H9 (cell line): ENCODE results near the gene TFAP2D. TPM values are rescaled to one million over a fixed set of nuclear protein-coding genes. Genes with fewer than 3 reads are reported as not detected.

Source experiments
- DNase-seq: peaks from one replicate; pipeline ENCODE4 v3.0.0-alpha.2; 2017
- H2AFZ ChIP-seq: one replicate; pipeline ENCODE4 v1.6.1; 2013; ENCODE audit warnings: mild to moderate bottlenecking, low read length, control low read depth, moderate library complexity
- H2AK5ac ChIP-seq: 2 replicates; pipeline ENCODE4 v1.6.1; 2013; ENCODE audit warnings: low read length, control low read depth, mixed read lengths; ENCODE audit not compliant: insufficient read length
- H2BK120ac ChIP-seq: one replicate; pipeline ENCODE4 v1.6.1; 2013; ENCODE audit warnings: low read depth, mild to moderate bottlenecking, low read length, control low read depth, inconsistent platforms; ENCODE audit not compliant: poor library complexity, severe bottlenecking
- H2BK12ac ChIP-seq: 2 replicates; pipeline ENCODE4 v1.6.1; 2013; ENCODE audit warnings: low read length, control low read depth, mixed read lengths, low read depth; ENCODE audit not compliant: insufficient read length
- H2BK15ac ChIP-seq: 2 replicates; pipeline ENCODE4 v1.6.1; 2013; ENCODE audit warnings: low read depth, low read length, control low read depth
- H2BK20ac ChIP-seq: one replicate; pipeline ENCODE4 v1.6.1; 2013; ENCODE audit warnings: low read depth, mild to moderate bottlenecking, low read length, control low read depth, inconsistent platforms; ENCODE audit not compliant: poor library complexity, severe bottlenecking
- H2BK5ac ChIP-seq: 2 replicates; pipeline ENCODE4 v1.6.1; 2013; ENCODE audit warnings: low read length, control low read depth, mixed read lengths; ENCODE audit not compliant: insufficient read length
- H3K14ac ChIP-seq: 2 replicates; pipeline ENCODE4 v1.6.1; 2013; ENCODE audit warnings: low read length, control low read depth; ENCODE audit not compliant: insufficient read depth
- H3K18ac ChIP-seq: 2 replicates; pipeline ENCODE4 v1.6.1; 2013; ENCODE audit warnings: low read depth, mild to moderate bottlenecking, mixed read lengths, low read length, control low read depth; ENCODE audit not compliant: insufficient read length
- H3K23ac ChIP-seq: 2 replicates; pipeline ENCODE4 v1.6.1; 2013; ENCODE audit warnings: low read length, control low read depth, mixed read lengths, low read depth; ENCODE audit not compliant: insufficient read length
- H3K23me2 ChIP-seq: 2 replicates; pipeline ENCODE4 v1.6.1; 2013; ENCODE audit warnings: low read depth, mild to moderate bottlenecking, mixed read lengths, low read length, control low read depth; ENCODE audit not compliant: insufficient read length, poor library complexity, severe bottlenecking
- H3K27ac ChIP-seq: 2 replicates; pipeline ENCODE4 v1.5.1; 2013; ENCODE audit warnings: low read length, control low read depth, mixed read lengths, low read depth; ENCODE audit not compliant: insufficient read length
- H3K27me3 ChIP-seq: 2 replicates; pipeline ENCODE4 v1.6.1; 2013; ENCODE audit warnings: low read length, control low read depth, inconsistent platforms; ENCODE audit not compliant: insufficient read depth
- H3K4ac ChIP-seq: 2 replicates; pipeline ENCODE4 v1.6.1; 2013; ENCODE audit warnings: low read depth, mild to moderate bottlenecking, control low read depth, inconsistent platforms, low read length, moderate library complexity
- H3K4me1 ChIP-seq: 2 replicates; pipeline ENCODE4 v1.6.1; 2013; ENCODE audit warnings: low read length, control low read depth, inconsistent platforms; ENCODE audit not compliant: insufficient read depth
- H3K4me2 ChIP-seq: 2 replicates; pipeline ENCODE4 v1.6.1; 2013; ENCODE audit warnings: low read length, control low read depth, mixed read lengths; ENCODE audit not compliant: insufficient read length, insufficient read depth
- H3K56ac ChIP-seq: 2 replicates; pipeline ENCODE4 v1.6.1; 2013; ENCODE audit warnings: low read depth, mild to moderate bottlenecking, mixed read lengths, low read length, control low read depth; ENCODE audit not compliant: insufficient read length
- H3K79me1 ChIP-seq: 2 replicates; pipeline ENCODE4 v1.6.1; 2013; ENCODE audit warnings: low read depth, mild to moderate bottlenecking, moderate library complexity, low read length, control low read depth, inconsistent platforms; ENCODE audit not compliant: insufficient read depth, poor library complexity, severe bottlenecking
- H3K79me2 ChIP-seq: 2 replicates; pipeline ENCODE4 v1.6.1; 2013; ENCODE audit warnings: low read length, control low read depth, inconsistent platforms; ENCODE audit not compliant: insufficient read depth
- H3K9ac ChIP-seq: 2 replicates; pipeline ENCODE4 v1.6.1; 2013; ENCODE audit warnings: low read length, control low read depth, mixed read lengths; ENCODE audit not compliant: insufficient read length; ENCODE audit errors: extremely low read depth
- H3K9me3 ChIP-seq: one replicate; pipeline ENCODE4 v1.6.1; 2013; ENCODE audit warnings: low read depth, low read length, inconsistent platforms; ENCODE audit not compliant: control insufficient read depth
- H3T11ph ChIP-seq: one replicate; pipeline ENCODE4 v1.6.1; 2013; ENCODE audit warnings: mild to moderate bottlenecking, low read length, control low read depth, inconsistent platforms
- H4K20me1 ChIP-seq: one replicate; pipeline ENCODE4 v1.6.1; 2013; ENCODE audit not compliant: control insufficient read depth, insufficient read length, insufficient read depth
- H4K5ac ChIP-seq: 2 replicates; pipeline ENCODE4 v1.6.1; 2013; ENCODE audit warnings: low read depth, mild to moderate bottlenecking, mixed read lengths, low read length, control low read depth; ENCODE audit not compliant: insufficient read length
- H4K8ac ChIP-seq: replicated peaks from 2 replicates; pipeline ENCODE4 v1.6.1; 2013; ENCODE audit warnings: low read length, control low read depth, mixed read lengths, low read depth; ENCODE audit not compliant: insufficient read length
- H4K91ac ChIP-seq: 2 replicates; pipeline ENCODE4 v1.6.1; 2013; ENCODE audit warnings: low read depth, mild to moderate bottlenecking, moderate library complexity, mixed read lengths, low read length, control low read depth; ENCODE audit not compliant: insufficient read length
- H3K27ac Mint-ChIP-seq, 3 experiments: 2 replicates in 2 of 3; 3 replicates in 1 of 3; pipeline ENCODE4 v1.8.0; 2020 to 2021; ENCODE audit warnings: mixed read lengths in 3 of 3, mild to moderate bottlenecking in 1 of 3, moderate library complexity in 1 of 3
- H3K27me3 Mint-ChIP-seq: 2 replicates; pipeline ENCODE4 v1.8.0; 2021; ENCODE audit warnings: low read depth, mild to moderate bottlenecking, moderate library complexity, mixed read lengths
- H3K36me3 Mint-ChIP-seq, 3 experiments: 2 replicates in 2 of 3; 3 replicates in 1 of 3; pipeline ENCODE4 v1.8.0; 2020 to 2021; ENCODE audit warnings: low read depth in 3 of 3, mixed read lengths in 3 of 3; ENCODE audit not compliant: insufficient read depth in 1 of 3
- H3K4me1 Mint-ChIP-seq, 2 experiments: 2 replicates each; pipeline ENCODE4 v1.8.0; 2020; ENCODE audit warnings: mixed read lengths in 2 of 2
- H3K4me3 Mint-ChIP-seq, 2 experiments: 2 replicates in 1 of 2; 3 replicates in 1 of 2; pipeline ENCODE4 v1.8.0; 2020 to 2021; ENCODE audit warnings: mild to moderate bottlenecking in 2 of 2, mixed read lengths in 2 of 2, moderate library complexity in 1 of 2
- H3K9me3 Mint-ChIP-seq, 2 experiments: 2 replicates in 1 of 2; 3 replicates in 1 of 2; pipeline ENCODE4 v1.8.0; 2020; ENCODE audit warnings: mild to moderate bottlenecking in 2 of 2, mixed read lengths in 2 of 2, moderate library complexity in 1 of 2
- WGBS: extraction: QIAGEN DNeasy Blood & Tissue Kit; methylation state at CpG from one replicate; pipeline ENCODE4 v1.1.7; 2013; ENCODE audit warnings: missing lambda C conversion rate, low lambda C conversion rate, mixed read lengths; ENCODE audit not compliant: insufficient read length; ENCODE audit errors: extremely low coverage; 5-methylcytosine and 5-hydroxymethylcytosine counted together
- total RNA-seq: library from RNA; stranded (reverse); gene quantifications from 2 replicates; pipeline ENCODE4 v1.2.1, GENCODE V29; 2021
- TF ChIP-seq, protein P1 (sequence below): fragments of 200-600 bp; sonication (generic); conservative IDR thresholded peaks from 3 replicates; pipeline ENCODE4 v1.8.0; 2021; ENCODE audit warnings: antibody characterized with exemption, mild to moderate bottlenecking

TFAP2D gene
- total RNA-seq, 1 experiment from 2014 or later, result not detected

DNA sequence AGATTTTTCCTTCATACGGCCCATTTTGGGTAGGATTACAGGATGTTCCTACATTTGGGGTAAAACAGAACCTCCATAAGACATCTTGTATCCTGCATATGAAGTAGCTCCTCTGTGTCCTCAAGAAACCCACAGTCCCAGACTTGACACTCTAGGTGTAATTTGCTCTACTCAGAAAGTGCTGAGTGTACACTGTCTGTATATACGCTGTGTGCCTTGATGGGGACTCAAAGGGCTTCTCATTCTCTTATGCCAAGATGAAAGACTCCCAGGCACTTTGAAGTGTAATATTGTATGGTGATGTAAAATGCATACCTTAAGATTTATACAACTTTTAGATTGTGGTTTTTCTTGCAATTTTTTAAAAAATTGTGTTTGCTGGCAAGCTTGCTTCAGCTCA is 5.2 kb downstream of the TFAP2D start:
- no peak overlapping the region for H3K23ac ChIP-seq
- Mint-ChIP-seq H3K27me3 (peaks cover 100% of the 10 kb centered on the region), H3K4me3 (no peak overlapping the region), H3K27ac (no peak overlapping the region), H3K9me3 (peaks cover 0 to 24% of the 10 kb centered on the region in 2 experiments; a peak in 3 of 5 replicates), H3K4me1 (peaks cover 39 to 71% of the 10 kb centered on the region in 2 experiments), H3K36me3 (peaks cover 0 to 1% (median 0%) of the 10 kb centered on the region in 3 experiments; a peak in 1 of 7 replicates)
- H3K4me1 ChIP-seq, result peaks cover 3% of the 10 kb centered on the region; the same call in 1 of the 2 replicates
- peaks cover 10% of the 10 kb centered on the region for H3K23me2 ChIP-seq
- peaks cover 95% of the 10 kb centered on the region for H3K27me3 ChIP-seq
- H2BK12ac ChIP-seq, result no peak overlapping the region
- H3K9ac ChIP-seq, result no peak overlapping the region
- H3K18ac ChIP-seq, result no peak overlapping the region
- H4K91ac ChIP-seq, result no peak overlapping the region
- H3T11ph ChIP-seq, result no peak overlapping the region
- H3K27ac ChIP-seq, result no peak overlapping the region
- TF ChIP-seq, protein P1, sequence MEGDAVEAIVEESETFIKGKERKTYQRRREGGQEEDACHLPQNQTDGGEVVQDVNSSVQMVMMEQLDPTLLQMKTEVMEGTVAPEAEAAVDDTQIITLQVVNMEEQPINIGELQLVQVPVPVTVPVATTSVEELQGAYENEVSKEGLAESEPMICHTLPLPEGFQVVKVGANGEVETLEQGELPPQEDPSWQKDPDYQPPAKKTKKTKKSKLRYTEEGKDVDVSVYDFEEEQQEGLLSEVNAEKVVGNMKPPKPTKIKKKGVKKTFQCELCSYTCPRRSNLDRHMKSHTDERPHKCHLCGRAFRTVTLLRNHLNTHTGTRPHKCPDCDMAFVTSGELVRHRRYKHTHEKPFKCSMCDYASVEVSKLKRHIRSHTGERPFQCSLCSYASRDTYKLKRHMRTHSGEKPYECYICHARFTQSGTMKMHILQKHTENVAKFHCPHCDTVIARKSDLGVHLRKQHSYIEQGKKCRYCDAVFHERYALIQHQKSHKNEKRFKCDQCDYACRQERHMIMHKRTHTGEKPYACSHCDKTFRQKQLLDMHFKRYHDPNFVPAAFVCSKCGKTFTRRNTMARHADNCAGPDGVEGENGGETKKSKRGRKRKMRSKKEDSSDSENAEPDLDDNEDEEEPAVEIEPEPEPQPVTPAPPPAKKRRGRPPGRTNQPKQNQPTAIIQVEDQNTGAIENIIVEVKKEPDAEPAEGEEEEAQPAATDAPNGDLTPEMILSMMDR, result no peak
- no peak overlapping the region for H4K5ac ChIP-seq
- H3K9me3 ChIP-seq, result no peaks in the 10 kb centered on the region
- H2BK15ac ChIP-seq, result no peak overlapping the region
- H3K4me2 ChIP-seq, result no peak overlapping the region
- no peak overlapping the region for H2BK20ac ChIP-seq
- WGBS, result no CpG with 5 or more reads among the region's 2 CpGs
- H2BK120ac ChIP-seq, result no peak overlapping the region
- no peak overlapping the region for H3K14ac ChIP-seq
- DNase-seq, result no peak
- H3K79me2 ChIP-seq, result no peaks in the 10 kb centered on the region
- H2AFZ ChIP-seq, result no peak overlapping the region
- no peaks in the 10 kb centered on the region for H4K20me1 ChIP-seq
- no peak overlapping the region for H2AK5ac ChIP-seq
- H2BK5ac ChIP-seq, result no peak overlapping the region
- no peak overlapping the region for H3K4ac ChIP-seq
- no peaks in the 10 kb centered on the region for H3K79me1 ChIP-seq
- H3K56ac ChIP-seq, result no peak overlapping the region
- no peak overlapping the region for H4K8ac ChIP-seq
